Uterine smooth muscle cell (primary cell): Measurements from ENCODE around the gene RPS3. TPM values are rescaled to one million over a fixed set of nuclear protein-coding genes. Genes with fewer than 3 reads are reported as not detected.

Experiments
- total RNA-seq: library from RNA; depleted of rRNA; stranded (reverse); fragments of >200 nt; gene quantifications from 2 replicates; pipeline ENCODE4 v1.2.3, GENCODE V29; 2014

The RPS3 gene
- 1,878 and 2,289 TPM in 2 replicates for total RNA-seq

GRCh38 chr11:75399344-75400145, at the start of gene RPS3:
Gene RPS3, plus strand, starts transcription at chr11:75399518. Its CDS starts 30 bp downstream, at chr11:75399548.

GRCh38 chr11:75351541-75351790, 47.9 kb upstream of the RPS3 start, which contains the start of gene ARRB1:
Gene ARRB1, minus strand, starts transcription at chr11:75351661. Its CDS starts 54 bp downstream, at chr11:75351607.

DNA sequence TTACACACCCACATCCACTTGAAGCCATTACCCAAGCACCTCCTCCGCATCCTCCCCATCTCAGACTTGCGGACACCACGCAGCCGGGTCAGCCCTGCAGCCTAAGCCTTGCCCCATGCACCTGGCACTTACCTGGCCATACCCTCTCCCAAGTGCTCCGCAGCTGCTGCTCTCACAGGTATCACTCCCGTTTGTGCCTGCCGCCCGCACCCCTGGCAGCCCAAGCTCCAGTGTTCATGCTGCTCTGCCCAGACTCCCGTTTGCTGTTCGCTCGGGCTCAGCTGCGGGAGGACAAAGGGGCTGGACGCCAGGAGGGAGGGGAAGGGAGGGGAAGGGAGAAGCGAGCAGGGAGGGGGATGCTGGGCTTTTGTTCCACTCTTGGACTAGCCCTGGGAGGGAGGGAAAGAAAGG, 33.6 kb downstream of the RPS3 start, which contains the start of gene KLHL35:
Gene KLHL35 (minus strand): TSS at position 293 of the 411 bp plus-strand sequence. CDS start 2,574 bp downstream, outside the sequence.

Other genes with a start within 250 kb of the RPS3 start
- 0.12 and 1.2 TPM in 2 replicates for gene SLCO2B1, start 248.4 kb upstream of the RPS3 start, total RNA-seq
- gene TPBGL, start 158.7 kb upstream of the RPS3 start, total RNA-seq, result 0.11 TPM in 1 of 2 replicates, not detected in the other
- gene ARRB1, start 47.9 kb upstream of the RPS3 start, total RNA-seq, result 3.0 and 3.2 TPM in 2 replicates
- gene KLHL35, start 33.7 kb downstream of the RPS3 start, total RNA-seq, result 1.7 and 2.2 TPM in 2 replicates
- 1.9 and 4.1 TPM in 2 replicates for gene GDPD5, start 126.4 kb downstream of the RPS3 start, total RNA-seq
- 1,093 and 1,842 TPM in 2 replicates for gene SERPINH1, start 162.7 kb downstream of the RPS3 start, total RNA-seq